GM18507 (cell line): Measurements from ENCODE around the gene PSMC1.
"Not testable (repeated sequence)": the region's sequence is repeated elsewhere in the genome, so short reads cannot be mapped to it uniquely, and the experiment has no call there.

Experiments
- DNase-seq: peaks from one replicate; pipeline ENCODE4 v3.0.0; 2011; ENCODE audit warnings: low read depth; ENCODE audit not compliant: insufficient read length; ENCODE audit errors: extremely low spot score
- FAIRE-seq: peaks from 2 replicates; lab custom pipeline; 2011; peaks lifted over from hg19 to GRCh38; lab: Jason Lieb, UNC

PSMC1 gene

GRCh38 chr14:90256354-90257131, at the start of gene PSMC1:
TSS of gene PSMC1 (plus strand) at chr14:90256553. CDS start at chr14:90256598, 45 bp downstream.
- FAIRE-seq, result peak; percentile 97
- DNase-seq, result peak; percentile 75

DNA sequence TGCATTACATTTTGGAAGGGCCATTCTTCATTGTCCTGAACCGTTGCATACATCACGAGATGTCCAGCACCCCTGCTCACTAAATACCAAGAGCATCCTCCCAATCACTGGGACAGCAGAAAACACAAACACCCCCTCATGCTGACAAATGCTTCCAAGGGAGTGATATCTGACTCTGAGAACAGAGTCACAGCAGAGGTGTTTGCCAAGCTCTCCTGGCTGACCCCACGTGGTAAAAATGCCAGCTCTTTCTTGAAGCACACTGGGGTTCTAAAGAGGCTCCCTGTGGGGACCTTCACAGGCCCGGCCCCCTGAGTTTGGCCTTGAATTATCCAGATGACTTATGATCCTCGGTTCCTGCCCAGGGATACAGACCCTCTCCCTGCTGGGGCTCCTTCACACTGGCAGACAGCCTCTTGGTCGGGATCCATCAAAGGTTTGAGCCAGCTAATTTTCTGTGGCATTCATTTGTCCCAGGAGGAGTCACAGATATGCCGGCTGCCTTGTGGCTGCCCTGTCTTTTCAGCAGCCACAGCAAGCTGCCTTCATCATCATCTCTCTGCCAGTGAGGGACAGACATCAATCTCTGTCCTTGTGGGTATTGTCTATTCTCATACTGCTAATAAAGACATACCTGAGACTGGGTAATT, 43.1 kb upstream of the PSMC1 start:
- DNase-seq, result no peak
- no peak for FAIRE-seq

GRCh38 chr14:90228478-90228877, 27.9 kb upstream of the PSMC1 start:
- FAIRE-seq, result no peak
- DNase-seq, result no peak

DNA sequence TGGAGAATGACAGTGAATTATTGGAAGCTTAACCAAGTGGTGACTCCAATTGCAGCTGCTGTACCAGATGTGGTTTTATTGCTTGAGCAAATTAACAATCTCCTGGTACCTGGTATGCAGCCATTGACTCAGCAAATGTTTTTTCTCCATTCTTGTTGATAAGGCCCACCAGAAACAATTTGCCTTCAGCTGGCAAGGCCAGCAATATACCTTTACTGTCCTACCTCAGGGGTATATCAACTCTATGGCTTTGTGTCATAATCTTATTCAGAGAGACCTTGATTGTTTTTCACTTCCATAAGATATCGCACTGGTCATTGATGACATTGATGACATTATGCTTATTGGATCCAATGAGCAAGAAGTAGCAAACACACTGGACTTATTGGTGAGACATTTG, 26.4 kb upstream of the PSMC1 start:
- not testable (repeated sequence) for FAIRE-seq, DNase-seq

DNA sequence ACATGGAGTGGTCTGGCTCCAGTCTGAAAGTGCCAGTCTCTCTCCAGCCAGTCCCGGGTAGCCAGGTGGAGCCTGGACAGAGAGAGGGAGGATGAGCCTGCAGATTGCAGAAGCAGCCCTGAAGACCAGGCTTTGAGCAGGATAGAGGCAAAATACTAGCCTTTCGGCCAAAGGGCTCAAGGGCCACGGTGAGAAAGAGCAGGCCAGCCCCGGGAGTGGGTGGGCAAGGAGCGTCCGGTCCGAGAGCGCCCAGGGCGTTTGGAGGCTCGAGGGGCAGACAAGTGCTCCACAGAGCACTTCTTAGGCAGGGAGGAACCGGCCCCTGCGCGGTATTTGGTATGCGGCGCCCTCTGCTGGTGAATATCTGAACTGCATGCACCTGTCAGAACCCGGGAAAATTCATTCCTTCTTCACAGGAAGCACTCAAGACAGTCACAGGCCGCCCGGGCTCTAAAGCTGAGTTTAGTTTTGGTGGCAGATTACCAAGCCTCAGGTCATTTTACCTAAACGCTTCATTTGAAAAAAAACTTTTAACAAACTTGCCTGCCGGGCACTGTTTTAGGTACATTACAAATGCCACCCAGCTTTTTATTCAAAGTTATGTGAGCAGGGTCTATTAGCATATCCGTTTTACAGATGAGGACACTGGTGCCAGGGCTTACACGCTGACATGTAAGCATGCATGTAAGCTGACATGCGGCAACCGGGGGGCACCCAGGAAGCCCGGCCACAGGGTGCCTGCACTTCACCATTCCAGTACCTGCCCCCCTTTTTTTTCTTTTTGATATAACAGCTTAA, 21.0 kb upstream of the PSMC1 start:
- FAIRE-seq (peak; percentile 62), DNase-seq (peak; percentile 53)

DNA sequence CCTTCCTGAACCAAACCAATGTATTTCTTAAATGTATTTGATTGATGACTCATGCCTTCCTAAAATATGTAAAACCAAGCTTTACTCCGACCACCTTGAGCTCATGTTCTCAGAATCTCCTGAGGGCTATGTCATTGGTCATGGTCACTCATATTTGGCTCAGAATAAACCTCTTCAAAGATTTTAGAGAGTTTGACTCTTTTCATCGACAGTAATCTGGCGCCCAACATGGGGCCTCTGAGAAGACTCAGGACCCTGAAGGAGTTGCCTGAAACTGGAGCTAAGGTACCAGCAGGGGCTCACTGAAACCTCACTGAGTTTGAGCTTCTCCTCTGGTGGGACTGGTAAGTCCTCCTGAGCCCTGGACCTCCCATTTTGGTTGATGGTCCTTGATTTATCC, 17.2 kb upstream of the PSMC1 start:
- FAIRE-seq (no peak), DNase-seq (no peak)

DNA sequence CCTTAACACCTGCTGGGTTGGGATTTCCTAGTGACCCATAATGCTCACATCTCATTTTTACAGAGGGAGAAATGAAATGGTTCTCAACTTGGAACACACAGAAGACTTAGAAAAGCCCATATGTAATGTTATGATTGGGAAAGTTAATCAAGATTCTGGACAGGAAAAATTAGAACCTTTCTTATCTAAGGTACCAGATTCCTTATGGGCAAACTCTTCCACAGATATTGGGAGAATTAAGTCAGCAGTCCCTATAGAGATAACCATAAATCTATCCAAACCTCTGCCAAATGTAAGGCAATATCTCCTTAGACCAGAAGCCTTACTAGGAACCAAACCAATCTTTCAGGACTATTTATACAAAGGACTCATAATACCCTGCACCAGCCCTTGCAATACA, 13.9 kb upstream of the PSMC1 start:
- FAIRE-seq (no peak), DNase-seq (no peak)

DNA sequence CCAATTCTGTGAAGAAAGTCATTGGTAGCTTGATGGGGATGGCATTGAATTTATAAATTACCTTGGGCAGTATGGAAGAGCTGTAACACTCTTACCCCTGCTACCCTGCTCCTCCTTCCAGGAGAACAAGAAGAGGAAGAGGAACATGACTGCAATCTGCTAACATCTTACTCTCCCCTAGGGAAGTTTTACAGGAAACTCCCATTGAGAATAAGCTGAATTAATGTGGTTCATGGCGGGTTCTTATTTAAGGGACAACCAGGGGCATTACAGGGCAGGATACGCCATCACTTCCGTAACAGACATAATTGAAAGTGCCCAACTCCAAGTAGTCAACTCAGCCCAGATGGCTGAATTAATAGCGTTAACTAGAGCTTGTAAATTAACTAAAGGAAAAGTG, 9.4 kb upstream of the PSMC1 start:
- no peak for FAIRE-seq

DNA sequence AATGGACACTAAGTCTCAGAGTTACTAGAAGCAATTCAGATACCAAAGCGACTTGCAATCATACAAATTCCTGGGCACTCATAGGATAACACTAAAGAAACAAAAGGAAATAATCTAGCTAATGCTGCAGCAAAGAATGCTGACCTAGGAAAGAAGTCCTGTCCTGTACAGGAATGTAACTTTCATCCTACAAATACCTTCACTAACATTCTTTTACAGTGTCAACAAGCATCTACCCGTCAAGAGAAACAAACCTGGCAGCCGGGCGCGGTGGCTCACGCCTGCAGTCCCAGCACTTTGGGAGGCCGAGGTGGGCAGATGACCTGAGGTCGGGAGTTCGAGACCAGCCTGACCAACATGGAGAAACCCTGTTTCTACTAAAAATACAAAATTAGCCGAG, 8.9 kb upstream of the PSMC1 start:
- not testable (repeated sequence) for DNase-seq, FAIRE-seq

More for the DNA sequence above, 9.4 kb upstream of the PSMC1 start:
- DNase-seq, result no peak

DNA sequence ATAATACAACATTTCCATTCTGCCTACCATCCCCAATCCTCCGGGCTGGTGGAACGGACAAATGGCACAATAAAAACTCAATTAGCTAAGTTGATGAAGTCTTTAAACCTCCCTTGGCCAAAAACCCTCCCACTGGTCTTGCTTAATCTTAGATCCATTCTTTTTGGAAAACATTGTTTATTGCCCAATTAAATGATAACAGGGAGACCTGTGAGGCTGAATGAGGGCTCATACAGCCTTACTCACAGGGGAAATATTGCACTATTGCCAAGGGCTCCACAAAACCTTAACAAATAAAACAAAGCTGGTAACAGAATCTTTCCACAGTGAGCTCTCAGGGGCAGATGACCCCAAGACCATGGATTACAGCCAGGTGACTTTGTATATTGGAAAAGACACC, 7.8 kb upstream of the PSMC1 start:
- DNase-seq (no peak), FAIRE-seq (no peak)

- FAIRE-seq (no peak), DNase-seq (no peak)
Measured at GRCh38 chr14:90253826-90254225, 2.5 kb upstream of the PSMC1 start.

DNA sequence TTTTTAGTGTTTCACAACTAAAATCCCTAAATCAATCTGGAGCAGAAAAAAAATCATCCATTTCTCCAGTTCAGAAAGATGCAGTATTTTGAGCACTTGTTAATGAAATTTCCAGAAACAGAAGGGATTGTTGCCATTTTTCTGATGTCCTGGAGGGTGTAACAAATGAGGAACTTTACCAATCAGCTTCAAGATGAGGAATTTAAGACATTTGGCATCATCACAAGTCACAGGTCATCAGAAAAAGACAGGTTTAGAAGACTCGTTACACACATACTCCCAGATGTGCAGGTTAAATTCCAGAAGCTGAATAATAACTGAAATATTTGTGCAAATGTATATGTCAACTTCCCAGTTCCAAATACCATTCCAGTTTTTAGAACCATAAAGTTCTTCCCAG, 482 bp upstream of the PSMC1 start:
- no peak for DNase-seq
- no peak for FAIRE-seq

DNA sequence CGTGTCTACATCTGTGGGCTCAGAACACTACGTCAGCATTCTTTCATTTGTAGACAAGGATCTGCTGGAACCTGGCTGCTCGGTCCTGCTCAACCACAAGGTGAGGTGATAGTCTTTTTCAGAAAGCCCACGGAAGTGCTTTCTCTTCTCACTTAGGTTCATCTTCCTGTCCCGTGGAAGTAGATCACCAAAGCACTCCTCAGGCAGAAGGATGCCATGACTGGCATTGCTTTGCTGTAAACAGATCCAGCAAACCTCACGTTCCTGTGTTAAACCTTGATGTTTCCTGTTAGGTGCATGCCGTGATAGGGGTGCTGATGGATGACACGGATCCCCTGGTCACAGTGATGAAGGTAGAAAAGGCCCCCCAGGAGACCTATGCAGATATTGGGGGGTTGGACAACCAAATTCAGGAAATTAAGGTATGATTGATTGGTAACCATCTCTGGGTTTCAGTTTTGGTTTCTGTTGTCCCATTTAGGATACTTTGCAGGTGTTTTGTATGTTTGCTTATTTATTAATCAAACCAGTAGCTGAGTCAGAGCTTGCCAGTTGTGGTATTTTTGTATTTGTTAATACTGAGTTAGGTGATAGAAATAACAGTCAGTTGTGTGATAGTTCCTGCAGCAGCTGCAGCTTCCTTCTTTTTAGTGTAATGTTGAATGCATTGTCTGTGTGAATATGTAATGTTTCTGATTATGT, 7.5 kb downstream of the PSMC1 start:
- peak; percentile 70 for FAIRE-seq
- peak; percentile 28 for DNase-seq

- no peak for FAIRE-seq
Measured at GRCh38 chr14:90266441-90267154, 10.2 kb downstream of the PSMC1 start.

DNA sequence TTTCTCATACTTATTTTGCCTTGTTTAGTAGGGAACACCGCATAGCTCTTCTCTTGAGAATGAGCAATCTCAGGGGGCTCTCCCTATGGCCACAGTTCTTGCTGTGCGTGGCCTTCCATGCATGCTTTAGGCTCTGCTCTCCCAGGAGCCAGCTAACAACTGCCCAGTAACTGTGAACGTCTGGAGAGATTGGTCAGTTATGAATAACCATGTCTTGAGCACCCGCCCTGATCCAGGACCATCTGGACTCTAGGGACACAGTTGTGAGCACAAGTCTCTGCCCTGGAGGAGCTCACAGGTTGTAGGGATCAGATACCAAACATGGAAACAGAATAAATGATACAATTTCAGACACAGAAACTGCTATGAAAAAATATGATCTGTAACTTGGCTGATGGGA, 12.1 kb downstream of the PSMC1 start:
- DNase-seq (no peak), FAIRE-seq (no peak)

More at GRCh38 chr14:90266441-90267154, 10.2 kb downstream of the PSMC1 start:
- no peak for DNase-seq

GRCh38 chr14:90272523-90272922, 16.2 kb downstream of the PSMC1 start:
- FAIRE-seq, result no peak
- no peak for DNase-seq

DNA sequence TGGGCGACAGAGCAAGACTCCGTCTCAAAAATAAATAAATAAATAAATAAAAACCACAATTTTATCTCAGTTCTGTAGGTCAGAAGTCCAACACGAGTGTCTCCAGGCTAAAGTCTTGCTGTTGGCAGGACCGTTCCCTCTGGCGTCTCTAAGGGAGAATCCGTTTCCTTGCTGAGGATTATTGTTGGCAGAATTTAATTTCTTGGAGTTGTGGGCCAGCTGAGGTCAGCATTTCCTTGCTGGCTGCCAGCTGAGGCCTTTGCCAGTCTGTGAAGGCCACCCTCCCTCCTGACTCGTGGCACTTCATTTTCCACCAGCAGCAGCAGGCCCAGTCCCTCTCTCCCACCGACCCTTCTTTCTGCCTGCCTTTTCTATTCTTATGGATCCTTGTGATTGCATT, 17.2 kb downstream of the PSMC1 start:
- no peak for FAIRE-seq
- DNase-seq, result no peak

DNA sequence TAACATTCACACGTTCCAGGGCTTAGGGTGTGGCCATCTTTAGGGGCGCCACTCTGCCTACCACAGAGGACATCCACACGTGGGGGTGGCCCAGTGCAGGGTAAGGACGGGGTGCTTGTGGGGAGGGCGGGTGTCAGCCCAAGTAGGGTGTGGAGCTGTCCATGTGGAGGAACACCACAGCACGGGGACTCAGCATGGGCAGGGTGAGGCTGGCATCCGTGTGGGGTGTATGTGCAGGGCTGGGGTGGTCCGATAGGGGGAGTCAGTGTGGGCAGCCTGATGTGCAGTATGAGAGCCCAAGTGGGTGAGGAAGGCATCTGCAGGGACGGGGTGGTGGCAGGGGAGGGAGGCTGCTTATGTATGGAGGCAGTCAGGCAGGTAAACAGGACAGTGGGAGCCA, 17.7 kb downstream of the PSMC1 start:
- no peak for DNase-seq
- FAIRE-seq, result no peak

DNA sequence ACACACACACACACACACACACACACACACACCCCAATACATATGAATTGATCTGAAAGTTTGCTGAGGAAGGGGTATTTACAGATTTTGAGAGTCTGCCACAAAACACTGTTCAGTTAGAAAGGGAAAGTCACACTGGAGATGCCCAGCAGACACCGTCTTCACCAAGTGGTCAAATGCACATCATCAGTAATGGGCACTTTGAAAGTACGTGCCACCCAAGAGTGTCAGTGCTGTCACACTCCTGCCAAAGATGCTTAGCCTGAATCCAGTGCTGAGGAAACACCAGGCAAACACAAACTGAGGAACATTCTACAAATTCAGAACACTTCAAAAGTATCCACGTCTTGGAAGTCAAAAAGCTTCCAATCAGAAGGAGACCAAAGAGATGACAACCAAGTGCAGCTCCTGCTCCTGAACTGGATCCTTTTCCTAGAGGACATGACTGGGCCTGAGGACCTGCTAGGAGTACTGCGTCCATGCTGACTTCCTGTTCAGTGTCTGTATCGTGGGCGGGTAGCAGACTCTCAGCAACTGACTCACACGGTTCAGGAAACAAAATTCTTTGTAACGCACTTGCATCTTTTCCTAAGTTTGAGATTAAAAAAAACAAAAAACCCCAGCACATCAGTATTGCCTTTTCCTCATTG, 18.6 kb downstream of the PSMC1 start:
- no peak for DNase-seq
- no peak for FAIRE-seq
